Activated CD4-positive, alpha-beta T cell treated with anti-CD3 and anti-CD28 coated beads, Interleukin-2, amount 50 U/mL, for 48 hours (primary cell): Measurements from ENCODE around the gene LHFPL6.

Experiments
- DNase-seq, 2 experiments: peaks; one replicate each; pipeline ENCODE4 v3.0.0-alpha.2; 2020

Gene LHFPL6

DNA sequence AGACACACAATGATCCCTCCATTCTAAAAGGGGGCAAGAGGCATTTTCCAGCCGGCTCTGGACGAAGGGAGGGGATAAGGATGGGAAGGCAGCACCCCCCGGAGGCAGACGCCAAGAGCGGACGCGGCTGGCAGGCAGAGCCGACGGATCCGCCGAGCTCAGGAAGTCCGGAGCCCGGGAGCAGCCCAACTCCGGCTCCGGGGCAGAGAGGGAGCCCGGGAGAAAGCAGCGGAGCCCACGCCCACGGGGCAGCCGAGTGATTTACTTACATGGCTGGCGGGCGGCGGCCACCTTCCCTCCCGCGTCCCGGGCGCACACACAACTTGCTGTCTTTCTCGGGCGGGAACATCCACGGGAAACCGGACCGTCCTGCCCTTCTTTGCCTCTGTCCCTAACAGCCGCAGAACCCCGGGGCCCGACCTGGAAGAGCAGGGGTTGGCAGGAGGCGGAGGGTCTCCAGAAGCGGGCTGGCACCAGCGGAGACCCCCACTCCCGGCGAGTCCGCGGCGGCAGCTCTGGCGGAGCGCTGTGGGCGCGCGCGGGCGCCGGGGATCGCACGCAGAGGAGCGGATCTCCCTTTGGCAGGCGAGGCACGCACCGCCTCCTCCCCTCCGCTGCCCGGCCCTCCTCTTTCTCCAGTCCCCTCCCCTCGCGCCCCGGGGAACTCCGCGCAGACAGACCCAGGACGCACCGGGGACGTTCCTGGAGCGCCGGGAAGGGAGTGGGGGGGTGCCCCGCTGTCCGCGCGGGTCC, at the start of gene LHFPL6:
Gene LHFPL6, minus strand, starts transcription at position 580 of the 753 bp plus-strand sequence.
- peak; percentile 77 to 83 for DNase-seq

DNA sequence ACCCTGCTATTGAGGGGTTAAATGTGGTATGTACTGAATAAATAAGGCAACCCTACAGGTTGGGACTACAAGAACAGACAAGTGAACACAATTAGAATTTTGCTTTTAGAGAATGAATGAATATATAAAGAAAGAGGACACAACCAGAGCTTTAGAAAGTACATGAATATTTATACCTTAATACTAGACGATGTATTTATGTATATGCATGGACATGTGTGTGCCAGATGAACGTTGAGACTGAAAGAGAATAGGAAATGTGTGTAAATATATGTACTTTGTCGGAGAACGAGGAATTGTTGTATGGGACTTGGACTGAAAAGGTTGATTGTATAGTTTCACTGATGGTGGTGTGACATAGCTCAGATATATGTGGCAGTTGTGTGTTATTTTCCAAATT, 43.1 kb upstream of the LHFPL6 start:
- no peak for DNase-seq

DNA sequence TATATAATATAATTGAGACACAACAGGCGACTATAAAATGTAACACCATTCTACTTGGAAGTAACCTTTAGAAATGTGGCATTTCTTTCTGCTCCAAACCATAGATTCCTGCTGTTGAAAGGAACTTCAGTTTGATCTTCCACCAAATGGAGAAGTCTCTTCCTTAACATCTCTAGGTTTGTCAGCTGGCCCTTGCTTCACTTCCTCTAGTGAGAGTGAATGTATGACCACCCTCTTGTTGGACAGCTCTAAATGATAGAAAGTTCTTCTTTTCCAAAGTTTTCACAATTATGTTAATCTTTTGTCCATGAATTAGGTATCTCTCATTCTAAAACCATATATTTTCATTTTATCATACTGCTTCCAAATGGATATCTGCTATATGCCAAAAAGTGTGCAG, 38.7 kb upstream of the LHFPL6 start:
- no peak for DNase-seq

DNA sequence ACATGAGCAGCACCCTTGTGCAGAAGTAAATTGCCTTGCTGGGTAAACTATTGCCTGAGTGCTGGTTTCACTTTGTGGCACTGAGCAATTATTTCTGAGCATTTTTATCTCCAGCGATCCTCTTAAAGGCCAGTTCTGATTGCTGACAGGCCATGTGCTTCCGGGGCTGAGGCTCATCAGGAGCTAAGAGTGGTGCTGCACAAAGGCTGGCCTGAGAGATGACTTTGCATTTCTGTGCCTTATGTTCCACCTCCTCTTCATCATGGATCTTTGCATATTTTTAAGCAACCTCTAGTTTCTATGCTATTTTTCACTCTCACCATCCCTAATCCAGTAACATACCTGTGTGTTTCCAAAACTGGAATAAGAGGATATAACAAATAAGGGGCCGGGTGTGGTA, 34.9 kb upstream of the LHFPL6 start:
- no peak for DNase-seq

DNA sequence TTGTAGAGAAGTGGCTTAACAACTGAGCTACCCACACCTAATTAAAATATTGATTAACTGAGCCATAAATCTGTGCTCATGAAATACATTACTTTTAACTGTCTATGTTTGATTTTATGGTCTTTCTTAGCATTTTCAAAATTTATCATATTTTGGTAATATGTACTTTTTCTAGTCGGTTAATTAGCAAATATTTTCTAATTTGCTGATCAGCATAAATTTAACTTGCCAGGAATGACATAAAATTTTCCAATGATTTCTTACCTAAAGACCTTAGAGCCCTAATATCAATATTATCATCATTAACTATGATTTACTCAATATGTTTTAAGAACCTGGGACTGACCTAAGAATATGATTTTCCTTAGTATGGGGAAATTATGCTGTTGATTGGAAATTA, 32.6 kb upstream of the LHFPL6 start:
- DNase-seq = no peak

DNA sequence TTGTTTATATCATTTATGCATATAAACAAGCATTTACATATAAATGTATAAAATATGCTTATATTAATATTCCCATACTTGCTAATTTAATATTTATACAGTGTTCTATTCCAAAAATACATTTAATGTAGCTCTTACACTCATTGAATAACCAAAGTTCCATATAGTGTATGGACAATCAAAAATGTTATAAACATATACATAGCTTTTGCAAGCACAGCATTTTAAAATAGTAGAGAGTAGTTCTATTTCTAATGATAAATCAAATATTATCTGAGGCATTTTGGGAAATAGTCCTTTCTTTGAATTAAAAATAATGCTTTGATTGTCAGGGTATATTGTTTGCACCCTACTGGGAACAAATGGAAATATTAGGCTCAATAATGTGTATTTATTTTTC, 30.0 kb upstream of the LHFPL6 start:
- DNase-seq = no peak

DNA sequence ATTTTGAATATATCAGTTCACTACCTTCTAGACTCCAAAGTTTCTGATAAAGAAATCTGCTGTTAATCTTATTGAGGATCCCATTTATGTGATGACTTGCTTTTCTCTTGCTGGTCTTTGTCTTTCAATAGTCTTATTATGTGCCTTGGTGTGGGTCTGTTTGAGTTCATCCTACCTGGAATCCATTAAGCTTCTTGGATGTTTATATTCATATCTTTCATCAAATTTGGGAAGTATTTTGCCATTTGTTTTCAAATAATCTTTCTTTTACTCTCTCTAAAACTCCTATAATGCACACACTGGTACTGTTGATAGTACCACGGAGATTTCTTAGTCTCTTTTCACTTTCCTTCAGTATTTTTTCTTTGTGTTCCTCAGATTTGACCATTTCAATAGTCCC, 28.3 kb upstream of the LHFPL6 start:
- DNase-seq = no peak

DNA sequence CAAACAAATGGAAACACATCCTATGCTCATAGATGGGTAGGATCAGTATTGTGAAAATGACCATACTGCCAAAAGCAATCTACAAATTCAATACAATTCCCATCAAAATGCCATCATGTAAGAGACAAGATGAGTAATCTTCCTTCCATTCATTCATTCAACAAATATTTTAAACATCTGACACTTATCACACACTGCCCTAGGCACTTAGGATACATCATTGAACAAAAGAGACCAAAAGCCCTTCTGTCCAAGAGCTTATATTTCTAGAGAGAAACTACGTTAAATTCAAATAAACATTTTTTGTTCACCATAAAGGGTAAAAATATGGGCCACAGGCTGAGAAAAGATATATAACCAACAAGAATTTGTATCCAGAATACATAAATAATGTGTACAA, 20.5 kb upstream of the LHFPL6 start:
- no peak for DNase-seq

DNA sequence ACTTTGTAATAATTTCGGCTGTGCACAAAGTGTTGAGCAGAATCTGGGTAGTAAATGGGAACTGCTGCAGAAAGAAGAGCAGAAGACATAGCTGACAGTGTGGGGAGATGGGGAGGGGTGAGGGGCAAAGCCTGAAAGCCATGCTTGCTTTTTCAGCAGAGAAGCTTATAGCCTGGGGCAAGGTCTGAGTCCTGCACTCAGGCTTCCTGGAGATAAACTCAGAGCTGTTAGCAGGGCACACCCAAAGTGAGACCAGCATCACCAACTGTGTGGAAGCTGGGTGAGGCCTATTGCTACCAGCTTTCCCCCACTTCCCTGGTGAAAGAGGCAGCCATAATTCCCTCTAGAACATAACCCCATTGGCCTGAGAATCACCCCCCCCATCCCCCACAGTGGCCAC, 15.6 kb upstream of the LHFPL6 start:
- DNase-seq = no peak

DNA sequence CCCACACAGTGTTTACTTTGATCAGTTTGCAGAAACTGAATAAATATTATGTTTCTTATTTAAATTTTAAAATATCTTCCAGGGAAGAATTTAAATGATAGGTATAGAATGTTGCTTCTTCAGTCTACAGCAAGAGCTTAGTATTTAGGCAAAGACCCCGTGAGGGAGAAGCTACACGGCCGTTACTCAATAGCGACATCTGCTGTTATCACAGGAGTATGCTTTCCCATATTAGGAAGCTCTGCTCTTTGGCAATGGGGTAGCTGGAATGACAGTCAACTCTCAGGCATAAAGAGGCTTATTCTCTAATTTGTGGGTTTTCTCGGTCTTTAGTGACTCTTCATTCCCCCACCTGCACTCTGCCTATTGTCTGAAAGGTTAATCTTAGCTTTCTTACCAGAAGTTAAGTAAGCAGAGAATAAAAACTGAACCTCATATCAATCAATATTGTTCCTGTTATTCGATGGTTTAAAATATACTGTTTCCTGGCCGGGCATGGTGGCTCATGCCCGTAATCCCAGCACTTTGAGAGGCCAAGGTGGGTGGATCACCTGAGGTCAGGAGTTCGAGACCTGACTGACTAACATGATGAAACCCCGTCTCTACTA, 13.2 kb upstream of the LHFPL6 start:
- peak; percentile 16 to 32 for DNase-seq

DNA sequence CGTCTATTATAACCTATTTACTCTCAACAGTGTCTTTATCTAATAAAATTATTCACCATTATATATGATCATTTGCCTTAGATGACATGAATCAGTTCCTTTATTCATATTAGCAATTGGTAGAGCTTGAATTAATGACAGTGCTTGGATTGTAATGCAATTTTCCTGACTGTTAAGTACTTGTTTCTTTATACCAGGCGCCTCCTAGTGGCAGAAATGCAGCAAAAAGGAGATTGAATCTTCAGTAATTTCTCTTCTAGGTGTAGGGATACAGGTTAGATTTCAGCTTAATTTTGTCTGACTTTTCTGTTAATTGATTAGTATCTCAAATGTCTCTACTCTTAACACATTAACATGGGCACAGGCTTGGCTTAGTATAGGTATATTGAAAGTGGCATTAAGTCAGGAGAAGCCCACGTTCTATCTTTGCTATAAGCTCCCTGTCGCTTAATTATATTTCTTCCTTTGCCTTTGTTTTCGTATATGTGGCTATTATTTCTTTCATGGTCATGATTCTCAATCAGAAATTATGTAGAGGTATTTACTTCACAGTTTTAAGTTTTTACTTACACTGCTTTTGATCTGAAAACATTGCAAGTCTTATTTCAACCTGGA, 9.1 kb upstream of the LHFPL6 start:
- DNase-seq = peak; percentile 56 to 71

DNA sequence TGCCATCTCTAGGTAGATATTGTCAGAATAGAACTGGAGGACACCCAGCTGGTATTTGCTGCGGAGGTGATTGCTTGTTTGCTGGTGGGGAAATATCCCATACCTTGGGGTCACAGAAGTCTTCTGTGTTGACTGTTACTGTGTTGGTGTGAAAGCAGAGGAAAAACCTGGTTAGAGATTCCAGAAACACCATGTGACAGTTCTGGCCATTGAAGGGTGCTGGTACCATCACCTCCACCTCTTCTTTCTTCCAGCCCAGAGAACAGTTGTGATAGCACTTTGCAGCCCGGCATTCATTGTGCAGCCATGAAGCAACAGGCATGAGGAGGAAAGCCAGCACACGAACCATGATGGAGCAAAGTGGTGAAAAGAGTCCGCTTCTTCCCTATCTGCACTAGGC, 4.9 kb upstream of the LHFPL6 start:
- DNase-seq = no peak

DNA sequence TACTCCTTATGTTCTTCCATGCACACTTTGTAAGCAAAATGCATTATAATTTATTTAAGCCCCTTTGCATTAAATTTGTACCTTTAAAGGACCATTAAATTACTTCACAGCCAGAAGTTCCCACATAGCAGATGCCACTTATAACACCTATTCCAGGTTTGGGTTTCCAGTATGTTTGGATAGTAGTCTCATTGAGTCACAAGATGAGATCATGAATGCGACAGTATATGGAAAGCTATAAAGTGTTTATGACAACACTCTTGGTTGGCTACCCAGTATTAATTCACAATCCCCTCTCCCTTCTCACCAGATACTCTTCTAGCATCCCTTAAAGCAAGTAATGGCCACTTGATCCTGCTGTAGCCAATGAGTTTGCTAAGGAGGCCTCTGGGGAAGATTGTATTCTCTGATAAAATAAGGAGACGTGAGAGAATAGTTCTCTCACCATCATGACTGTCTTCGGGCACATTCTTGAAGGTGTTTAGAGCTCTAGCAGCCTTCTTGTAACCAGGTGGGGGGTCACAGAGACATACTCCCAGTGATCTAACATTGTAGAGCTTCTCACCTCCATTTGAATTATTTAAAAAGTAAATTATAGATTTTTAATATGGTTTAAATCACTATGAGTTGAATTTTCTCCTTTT, 2.8 kb upstream of the LHFPL6 start:
- no peak for DNase-seq

DNA sequence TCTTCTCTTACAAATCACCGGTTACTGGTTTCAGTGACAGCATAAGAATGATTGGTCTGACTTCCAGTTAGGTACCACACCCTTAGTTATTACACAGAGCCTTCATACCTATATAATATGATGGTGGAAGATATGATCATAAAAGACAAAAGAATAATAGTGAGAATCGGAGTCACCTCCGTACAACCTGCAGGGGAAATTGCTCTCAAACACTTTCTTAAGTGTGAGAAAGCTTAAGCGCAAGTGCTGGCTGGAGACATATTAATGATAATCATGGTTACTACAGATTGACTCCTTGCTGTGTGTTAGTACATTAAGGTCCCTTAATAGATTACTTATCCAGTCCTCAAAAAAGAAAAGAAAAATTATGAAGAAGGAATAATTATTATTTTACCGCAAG, 1.8 kb upstream of the LHFPL6 start:
- DNase-seq = no peak

DNA sequence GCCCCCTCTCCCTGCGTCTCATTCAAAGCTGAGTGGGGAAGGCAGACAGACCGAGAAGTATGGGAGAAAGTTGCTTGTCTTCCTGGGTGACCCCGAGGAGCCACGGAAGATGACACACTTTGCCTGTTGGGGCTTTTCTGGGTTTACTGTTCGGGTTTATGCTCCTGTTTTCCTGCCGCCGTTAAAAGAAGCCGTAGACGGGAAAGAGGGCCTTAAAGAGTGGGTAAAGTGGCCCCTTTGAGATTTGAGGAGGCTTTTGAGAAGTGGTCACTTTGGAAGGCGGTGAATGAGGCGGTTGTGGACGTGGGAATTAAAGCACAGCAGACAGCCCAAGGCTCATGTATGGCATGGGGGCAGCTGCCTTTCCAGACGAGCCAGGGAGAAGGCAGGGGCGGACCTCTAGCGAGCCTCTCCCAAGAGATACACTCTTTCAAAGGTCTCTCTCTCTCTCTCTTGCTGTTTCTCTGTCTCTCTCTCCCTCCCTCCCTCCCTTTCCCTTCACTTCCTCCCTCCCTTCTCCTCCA, 493 bp upstream of the LHFPL6 start:
- peak in 1 of 2 experiments; percentile 8 for DNase-seq

DNA sequence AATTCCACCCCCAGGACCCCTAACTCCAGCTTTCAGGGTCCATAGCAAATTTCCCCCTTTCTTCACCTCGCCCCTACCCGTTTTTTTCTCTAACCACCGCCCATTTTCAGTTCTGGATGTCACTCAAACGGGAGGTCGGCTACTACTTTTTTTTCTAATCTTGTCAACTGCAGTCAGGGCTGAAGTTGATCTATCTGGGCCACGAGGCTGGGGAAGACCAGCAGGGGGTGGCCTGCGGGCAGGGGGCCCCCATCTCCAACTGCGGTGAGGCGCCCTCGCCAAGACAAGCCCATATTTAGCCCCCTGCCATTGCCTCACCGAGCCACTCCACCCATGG, 748 bp downstream of the LHFPL6 start:
- DNase-seq = no peak

DNA sequence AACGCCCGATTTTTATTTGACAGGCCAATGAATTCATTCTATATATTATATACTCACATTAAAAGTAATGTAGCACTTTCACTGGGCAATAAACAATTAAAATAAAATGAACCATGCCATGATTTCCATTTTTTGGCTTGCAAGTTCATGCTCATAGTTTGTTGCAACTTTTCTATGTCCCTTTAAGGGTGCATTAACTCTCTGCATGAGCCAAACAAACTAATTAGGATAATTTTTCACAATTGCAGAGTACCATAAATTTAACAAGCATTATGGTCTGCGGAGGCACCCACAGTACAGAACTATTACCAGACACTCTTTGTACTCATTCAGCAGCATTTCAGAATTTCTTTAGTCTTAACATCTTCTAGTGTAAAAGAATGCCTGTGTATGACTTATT, 1.4 kb downstream of the LHFPL6 start:
- DNase-seq = no peak

DNA sequence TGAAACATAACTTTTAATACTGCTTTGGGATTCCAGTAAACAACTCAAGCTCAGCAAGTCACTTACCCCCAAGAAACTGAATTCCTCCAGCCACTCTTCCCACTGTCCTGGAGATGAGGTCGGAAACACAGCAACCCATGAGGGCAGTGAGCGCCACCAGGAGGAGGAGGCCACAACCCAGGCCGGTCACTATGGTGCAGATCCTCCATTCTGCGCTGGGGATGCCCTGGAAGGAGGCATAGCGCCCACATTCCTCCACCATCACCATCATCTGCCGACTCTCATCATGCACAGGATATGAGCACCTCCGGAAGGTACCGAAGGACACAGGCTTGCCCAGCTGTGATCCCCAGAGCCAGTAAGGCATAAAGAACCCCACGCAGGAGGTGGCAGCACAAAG, 2.2 kb downstream of the LHFPL6 start:
- no peak for DNase-seq

DNA sequence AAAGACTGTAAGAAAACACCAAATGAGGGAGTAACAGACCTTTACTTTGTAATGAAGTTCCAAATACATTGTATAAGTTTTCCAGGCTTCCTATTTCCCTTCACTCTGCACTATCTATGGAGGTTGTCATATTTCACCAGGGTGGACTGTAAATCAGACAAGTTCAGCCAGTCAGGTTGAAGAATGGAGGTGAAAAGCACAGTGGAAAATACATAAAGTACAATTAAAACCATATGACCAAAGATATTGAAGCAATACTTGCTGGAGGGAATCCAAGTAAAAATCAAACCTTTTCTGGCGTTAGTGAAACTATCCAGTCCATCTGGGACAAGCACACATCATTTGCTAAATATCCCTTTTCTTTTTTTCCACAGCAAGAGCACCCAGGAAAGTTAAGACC, 3.2 kb downstream of the LHFPL6 start:
- no peak for DNase-seq

DNA sequence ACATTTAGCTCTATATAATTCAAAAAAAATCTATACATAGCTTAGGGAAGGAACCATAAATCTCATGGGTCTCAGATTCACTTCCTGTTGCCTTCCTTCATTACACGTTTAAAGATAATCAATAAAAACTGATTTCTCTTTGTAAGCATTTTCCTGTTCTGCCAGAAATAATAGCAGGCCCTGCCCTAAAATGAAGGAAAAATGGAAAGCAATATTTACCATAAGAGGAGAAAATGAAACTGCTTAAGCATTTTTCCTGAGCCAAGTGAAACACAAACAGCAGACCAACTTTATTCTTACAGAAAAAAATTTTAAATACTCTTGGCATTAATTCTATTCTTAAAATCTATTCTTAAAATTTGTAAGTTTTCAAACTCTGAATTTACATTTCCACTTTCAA, 4.0 kb downstream of the LHFPL6 start:
- no peak for DNase-seq

DNA sequence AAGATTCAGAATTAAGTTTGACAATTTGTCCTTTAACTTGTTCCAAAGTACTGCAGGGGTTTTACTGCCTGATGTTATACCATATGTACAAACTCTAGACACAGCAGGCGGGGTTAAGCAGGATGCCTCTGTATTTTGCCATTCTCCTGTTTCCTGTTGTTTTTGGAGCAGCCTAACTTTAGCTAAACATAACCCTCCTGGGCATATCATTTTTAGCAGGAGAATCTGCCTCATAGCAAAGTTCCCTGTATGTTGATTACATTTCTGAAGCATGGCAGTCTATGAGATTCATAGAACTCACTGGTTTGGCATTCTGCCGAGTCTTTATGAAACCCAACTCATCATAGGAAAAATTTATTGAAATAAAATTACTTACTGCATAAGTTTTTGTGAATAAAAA, 5.2 kb downstream of the LHFPL6 start:
- no peak for DNase-seq

DNA sequence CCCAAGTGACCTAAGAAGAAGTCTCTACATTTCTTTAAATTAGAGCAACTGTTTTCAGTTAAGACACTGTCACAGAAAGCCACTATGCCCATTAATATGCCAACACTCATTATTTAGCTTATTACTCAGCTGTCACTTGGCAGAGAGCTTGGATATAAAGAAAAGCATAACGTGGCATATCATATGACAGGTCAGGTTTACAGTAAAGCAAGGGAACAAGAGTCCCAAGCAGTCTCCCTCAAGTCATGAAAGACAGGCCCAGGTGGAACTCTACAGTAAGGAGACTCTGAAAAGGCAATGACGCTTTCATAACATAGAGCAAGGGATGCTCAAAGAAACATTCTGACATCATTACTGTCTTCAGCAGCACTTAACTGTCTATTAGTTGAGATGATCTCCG, 6.3 kb downstream of the LHFPL6 start:
- no peak for DNase-seq

DNA sequence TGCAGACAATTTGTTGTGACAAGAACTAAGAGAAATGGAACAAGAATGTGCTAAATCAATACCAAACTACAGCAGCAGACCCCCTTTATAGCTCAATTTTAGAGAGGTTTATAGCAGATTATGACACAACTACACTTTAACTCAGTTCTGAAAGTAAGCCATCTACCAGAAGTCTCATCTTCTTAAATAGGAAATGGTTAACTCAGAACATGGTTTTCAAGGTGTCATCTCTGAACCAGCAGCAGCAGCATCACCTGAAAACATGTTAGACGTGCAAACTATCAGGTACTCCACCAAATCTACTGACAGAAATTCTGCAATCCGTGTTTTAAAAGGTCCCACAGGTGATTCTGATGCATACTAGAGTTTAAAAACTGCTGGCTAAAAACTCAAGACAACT, 6.8 kb downstream of the LHFPL6 start:
- DNase-seq = no peak

DNA sequence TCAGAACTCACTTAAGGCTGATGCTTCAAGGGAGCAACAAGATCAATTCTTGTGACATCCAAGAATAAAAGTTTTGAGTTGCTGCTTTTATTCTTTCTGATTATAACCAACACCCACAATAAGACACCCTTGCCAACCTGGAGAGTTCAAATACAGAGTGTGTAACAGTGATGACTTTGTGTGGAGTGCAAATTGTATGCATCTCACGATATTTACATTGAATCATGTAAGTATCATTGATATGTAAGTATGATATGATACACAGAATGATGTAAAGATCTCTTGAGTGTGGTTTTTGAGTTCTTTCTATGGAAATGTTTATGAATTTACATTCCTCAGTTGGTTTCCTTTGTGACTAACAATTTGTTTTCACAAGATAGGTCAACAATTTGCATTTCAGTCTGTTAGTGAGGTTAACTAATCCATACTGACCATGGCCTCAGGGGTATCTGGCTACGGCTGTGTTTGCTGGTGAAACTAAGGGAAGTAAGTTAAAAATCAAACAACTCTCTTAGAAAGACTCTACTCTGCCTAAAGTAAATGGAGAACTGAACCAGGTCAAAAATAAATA, 12.4 kb downstream of the LHFPL6 start:
- DNase-seq = no peak
